HG02623 (cell line): ENCODE measurements around the gene SKA3.
"Not testable (repeated sequence)": the region's sequence is repeated elsewhere in the genome, so short reads cannot be mapped to it uniquely, and the experiment has no call there.

Experiments
- ATAC-seq: cut with Tn5 transposase; IDR thresholded peaks from one replicate; pipeline ENCODE4 v1.9.1; 2021; ENCODE audit warnings: moderate library complexity; ENCODE audit not compliant: unreplicated experiment

The SKA3 gene

GRCh38 chr13:21171420-21171819 lies 4.9 kb downstream of the SKA3 start:
- ATAC-seq = no peak

GRCh38 chr13:21165606-21166005 lies 10.7 kb downstream of the SKA3 start:
- ATAC-seq = not testable (repeated sequence)

GRCh38 chr13:21164631-21165030 lies 11.7 kb downstream of the SKA3 start:
- no peak for ATAC-seq

GRCh38 chr13:21152251-21152899 lies 24.0 kb downstream of the SKA3 start:
- no peak for ATAC-seq

- no peak for ATAC-seq
These were observed 26.3 kb downstream of the SKA3 start for GRCh38 chr13:21150013-21150412.

- no peak for ATAC-seq
These were observed 26.8 kb downstream of the SKA3 start for GRCh38 chr13:21149568-21149967.

- ATAC-seq = no peak
These were observed 27.6 kb downstream of the SKA3 start for GRCh38 chr13:21148557-21149258.

- no peak for ATAC-seq
These were observed 28.5 kb downstream of the SKA3 start for GRCh38 chr13:21147827-21148226.

- no peak for ATAC-seq
These were observed 33.6 kb downstream of the SKA3 start for GRCh38 chr13:21142766-21143165.

- ATAC-seq = no peak
These were observed 37.0 kb downstream of the SKA3 start for GRCh38 chr13:21139374-21139773.

GRCh38 chr13:21138561-21138960 lies 37.8 kb downstream of the SKA3 start:
- ATAC-seq = no peak

- no peak for ATAC-seq
These were observed 38.7 kb downstream of the SKA3 start for GRCh38 chr13:21137696-21138095.

GRCh38 chr13:21135833-21136232 lies 40.5 kb downstream of the SKA3 start:
- not testable (repeated sequence) for ATAC-seq

GRCh38 chr13:21134475-21134874 lies 41.9 kb downstream of the SKA3 start:
- no peak for ATAC-seq

- no peak for ATAC-seq
These were observed 43.3 kb downstream of the SKA3 start for GRCh38 chr13:21133077-21133476.

GRCh38 chr13:21130116-21130515 lies 46.2 kb downstream of the SKA3 start:
- ATAC-seq = no peak

- ATAC-seq = no peak
These were observed 51.5 kb downstream of the SKA3 start for GRCh38 chr13:21124852-21125251.

- ATAC-seq = no peak
These were observed 52.4 kb downstream of the SKA3 start for GRCh38 chr13:21123956-21124355.

- no peak for ATAC-seq
These were observed 54.7 kb downstream of the SKA3 start for GRCh38 chr13:21121616-21122015.

GRCh38 chr13:21120191-21120590 lies 56.2 kb downstream of the SKA3 start:
- ATAC-seq = no peak

- ATAC-seq = no peak
These were observed 56.8 kb downstream of the SKA3 start for GRCh38 chr13:21119526-21119925.

- ATAC-seq = no peak
These were observed 58.2 kb downstream of the SKA3 start for GRCh38 chr13:21118180-21118579.
